Cardiac muscle cell (in vitro differentiated cells and primary cell): ENCODE measurements around the gene SPINK4. TPM values are rescaled to one million over a fixed set of nuclear protein-coding genes. Genes with fewer than 3 reads are reported as not detected.
A peak's percentile ranks its signal among the peaks of the same experiment; 100 is the strongest.

ENCODE experiments used
- DNase-seq, 2 donors: peaks; one replicate each; pipeline versions ENCODE4 v3.0.0 to v3.0.0-alpha.2; 2010 to 2017; ENCODE audit warnings: low read depth in 1 of 2, low spot score in 1 of 2
- H3K27ac ChIP-seq: fragments of 200-600 bp; sonication (generic); 2 replicates; pipeline ENCODE4 v1.5.1; 2016
- H3K27me3 ChIP-seq: fragments of 200-600 bp; sonication (generic); 2 replicates; pipeline ENCODE4 v1.6.0; 2016; ENCODE audit warnings: control low read depth
- H3K36me3 ChIP-seq: fragments of 200-600 bp; sonication (generic); 2 replicates; pipeline ENCODE4 v1.5.1; 2016; ENCODE audit warnings: control low read depth
- H3K4me1 ChIP-seq: fragments of 200-600 bp; sonication (generic); 2 replicates; pipeline ENCODE4 v1.8.1; 2017; ENCODE audit warnings: low read depth, mild to moderate bottlenecking, mixed run types
- H3K4me3 ChIP-seq: fragments of 200-600 bp; sonication (generic); 2 replicates; pipeline ENCODE4 v1.5.1; 2016; ENCODE audit warnings: mild to moderate bottlenecking
- H3K9me3 ChIP-seq: fragments of 200-600 bp; sonication (generic); 2 replicates; pipeline ENCODE4 v1.5.1; 2017; ENCODE audit warnings: low read depth, mild to moderate bottlenecking, control low read depth
- CTCF ChIP-seq: IDR thresholded peaks from 2 replicates; pipeline ENCODE4 v1.5.1; 2012; ENCODE audit warnings: low read depth, mild to moderate bottlenecking, low read length
- polyA plus RNA-seq: library from polyadenylated mRNA; unstranded; fragments of >200 nt; fragmentation: Nextera tagmentation; extraction: Ambion mirVana; gene quantifications from 2 replicates; pipeline ENCODE4 v1.2.1, GENCODE V29; 2016
- total RNA-seq: library from RNA; depleted of rRNA; stranded (reverse); fragments of >200 nt; gene quantifications from 2 replicates; pipeline ENCODE4 v1.2.3, GENCODE V29; 2016

Gene SPINK4
- total and polyA plus RNA-seq, 2 experiments from 2014 or later = 6.9 TPM; not detected in 1

- no peaks in the 10 kb centered on the region for H3K36me3 ChIP-seq
- H3K4me3 ChIP-seq = no peak overlapping the region
- peak in 1 of 2 donors; percentile 93 for DNase-seq
- H3K27me3 ChIP-seq = no peaks in the 10 kb centered on the region
- TF ChIP-seq CTCF = no peak
- peaks cover under 1% of the 10 kb centered on the region for H3K4me1 ChIP-seq
- no peak overlapping the region for H3K27ac ChIP-seq
- H3K9me3 ChIP-seq = no peaks in the 10 kb centered on the region
Measured at GRCh38 chr9:33198165-33198564, 41.8 kb upstream of the SPINK4 start.

DNA sequence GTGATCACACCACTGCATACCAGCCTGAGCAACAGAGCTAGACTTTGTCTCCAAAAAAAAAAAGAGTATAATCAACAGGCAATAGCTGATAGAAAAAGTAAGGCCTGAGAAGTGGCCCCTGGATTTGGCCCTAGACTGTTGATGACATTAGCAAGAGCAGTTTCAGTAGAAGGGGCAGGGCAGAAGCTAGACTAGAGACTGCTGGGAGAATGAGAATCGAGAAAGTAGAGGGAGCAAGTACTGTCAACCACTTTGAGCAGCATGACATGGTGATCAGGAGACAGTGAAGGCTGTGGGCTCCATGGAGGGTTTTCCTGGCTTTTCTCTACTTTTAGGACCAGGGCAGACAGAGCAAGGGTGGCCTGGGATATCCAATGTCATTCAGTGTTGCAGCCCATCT is 37.9 kb upstream of the SPINK4 start:
- Histone ChIP-seq H3K4me1 (no peaks in the 10 kb centered on the region), H3K27me3 (no peaks in the 10 kb centered on the region), H3K36me3 (no peaks in the 10 kb centered on the region), H3K4me3 (no peak overlapping the region), H3K27ac (no peak overlapping the region), H3K9me3 (no peaks in the 10 kb centered on the region)
- no peak for DNase-seq
- TF ChIP-seq CTCF = no peak

- Histone ChIP-seq H3K4me3 (no peak overlapping the region), H3K27me3 (no peaks in the 10 kb centered on the region), H3K9me3 (no peaks in the 10 kb centered on the region), H3K27ac (no peak overlapping the region), H3K4me1 (no peaks in the 10 kb centered on the region), H3K36me3 (no peaks in the 10 kb centered on the region)
- TF ChIP-seq CTCF = peak; percentile 30
- peak in 1 of 2 donors; percentile 95 for DNase-seq
Measured at GRCh38 chr9:33202552-33203201, 37.3 kb upstream of the SPINK4 start.

- H3K9me3 ChIP-seq = no peaks in the 10 kb centered on the region
- no peak overlapping the region for H3K4me3 ChIP-seq
- DNase-seq = no peak
- no peak overlapping the region for H3K27ac ChIP-seq
- TF ChIP-seq CTCF = no peak
- H3K27me3 ChIP-seq = no peaks in the 10 kb centered on the region
- peaks cover 7% of the 10 kb centered on the region for H3K4me1 ChIP-seq
- no peaks in the 10 kb centered on the region for H3K36me3 ChIP-seq
Measured at GRCh38 chr9:33209394-33209793, 30.6 kb upstream of the SPINK4 start.

DNA sequence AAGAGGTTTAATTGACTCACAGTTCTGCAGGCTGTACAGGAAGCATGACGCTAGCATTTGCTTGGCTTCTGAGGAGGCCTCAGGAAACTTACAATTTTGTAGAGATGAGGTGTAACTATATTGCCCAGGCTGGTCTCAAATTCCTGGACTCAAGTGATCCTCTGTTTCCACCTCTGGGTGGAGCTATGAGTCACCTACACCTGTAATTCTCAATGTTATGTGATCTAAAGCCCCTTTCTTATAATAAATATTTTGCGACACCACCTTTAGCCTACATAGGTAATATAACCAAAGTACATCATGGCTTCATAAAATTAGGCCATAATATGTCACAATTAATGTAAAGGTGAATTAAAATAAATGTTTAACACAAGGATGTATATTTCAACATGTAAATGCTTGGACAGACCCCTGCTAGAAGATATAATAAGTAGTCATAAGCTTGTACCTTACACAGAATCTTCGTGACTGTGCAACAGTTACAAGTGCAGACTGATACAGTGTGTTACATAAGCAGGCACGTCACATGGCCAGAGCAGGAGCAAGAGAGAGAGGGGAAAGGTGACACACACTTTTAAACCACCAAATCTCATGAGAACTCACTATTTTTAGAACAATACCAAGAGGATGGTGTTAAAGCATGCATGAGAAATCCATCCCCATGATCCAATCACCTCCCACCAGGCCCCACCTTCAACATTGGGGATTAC is 29.8 kb upstream of the SPINK4 start:
- TF ChIP-seq CTCF = no peak
- Histone ChIP-seq H3K4me1 (peaks cover 7% of the 10 kb centered on the region), H3K9me3 (no peaks in the 10 kb centered on the region), H3K27ac (no peak overlapping the region), H3K36me3 (no peaks in the 10 kb centered on the region), H3K27me3 (no peaks in the 10 kb centered on the region), H3K4me3 (no peak overlapping the region)
- no peak for DNase-seq
